ENCODE measurements around the gene GNG2. TPM values are rescaled to one million over a fixed set of nuclear protein-coding genes. Genes with fewer than 3 reads are reported as not detected.

The GNG2 gene
- total RNA-seq, 1 donor from 2014 or later, result 56.8 TPM

DNA sequence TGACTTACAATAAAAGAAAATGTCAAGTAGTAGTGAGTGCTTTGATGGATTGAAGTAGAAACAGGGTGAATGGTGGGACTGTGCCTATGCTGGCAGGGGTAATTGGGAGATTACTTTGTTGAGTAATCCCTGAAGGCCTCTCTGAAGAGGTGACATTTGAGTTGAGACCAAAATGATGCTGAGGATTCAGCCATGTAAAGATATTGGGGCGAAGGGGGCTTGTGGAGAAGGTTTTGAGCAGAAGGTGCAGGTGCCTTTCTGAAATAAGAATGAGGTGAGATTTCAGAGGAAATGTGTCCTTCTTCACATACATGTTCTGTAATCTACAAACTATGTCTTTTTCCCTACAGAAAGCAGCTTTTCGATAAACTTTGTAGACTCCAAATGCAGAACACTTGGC lies 8.0 kb downstream of the GNG2 start:
- Histone ChIP-seq H3F3A (ENCODE audit: low read depth) (no peaks in the 10 kb centered on the region), H3K36me3 (no peaks in the 10 kb centered on the region), H3K27ac (no peak overlapping the region), H3K9ac (no peak overlapping the region), H4K20me1 (ENCODE audit: low read depth) (peaks cover 25% of the 10 kb centered on the region), H3K27me3 (no peaks in the 10 kb centered on the region), H3K4me1 (peaks cover 23% of the 10 kb centered on the region), H3K4me2 (no peak overlapping the region), H2AFZ (replicated peaks) (no peak overlapping the region), H3K9me3 (ENCODE audit: low read depth) (no peaks in the 10 kb centered on the region), H3K4me3 (no peak overlapping the region), H3K79me2 (ENCODE audit: low read depth) (peaks cover 24% of the 10 kb centered on the region)
- no peak for DNase-seq (ENCODE audit: low spot score)
- Mint-ChIP-seq H3K36me3 (no peaks in the 10 kb centered on the region), H3K4me1 (peaks cover 33% of the 10 kb centered on the region), H3K9me3 (no peaks in the 10 kb centered on the region), H3K27me3 (ENCODE audit: insufficient read depth, low read depth) (no peaks in the 10 kb centered on the region), H3K27ac (no peak overlapping the region), H3K4me3 (no peak overlapping the region)
- TF ChIP-seq, protein P1, sequence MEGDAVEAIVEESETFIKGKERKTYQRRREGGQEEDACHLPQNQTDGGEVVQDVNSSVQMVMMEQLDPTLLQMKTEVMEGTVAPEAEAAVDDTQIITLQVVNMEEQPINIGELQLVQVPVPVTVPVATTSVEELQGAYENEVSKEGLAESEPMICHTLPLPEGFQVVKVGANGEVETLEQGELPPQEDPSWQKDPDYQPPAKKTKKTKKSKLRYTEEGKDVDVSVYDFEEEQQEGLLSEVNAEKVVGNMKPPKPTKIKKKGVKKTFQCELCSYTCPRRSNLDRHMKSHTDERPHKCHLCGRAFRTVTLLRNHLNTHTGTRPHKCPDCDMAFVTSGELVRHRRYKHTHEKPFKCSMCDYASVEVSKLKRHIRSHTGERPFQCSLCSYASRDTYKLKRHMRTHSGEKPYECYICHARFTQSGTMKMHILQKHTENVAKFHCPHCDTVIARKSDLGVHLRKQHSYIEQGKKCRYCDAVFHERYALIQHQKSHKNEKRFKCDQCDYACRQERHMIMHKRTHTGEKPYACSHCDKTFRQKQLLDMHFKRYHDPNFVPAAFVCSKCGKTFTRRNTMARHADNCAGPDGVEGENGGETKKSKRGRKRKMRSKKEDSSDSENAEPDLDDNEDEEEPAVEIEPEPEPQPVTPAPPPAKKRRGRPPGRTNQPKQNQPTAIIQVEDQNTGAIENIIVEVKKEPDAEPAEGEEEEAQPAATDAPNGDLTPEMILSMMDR (IDR thresholded peaks at IDR 0.05), result no peak

DNA sequence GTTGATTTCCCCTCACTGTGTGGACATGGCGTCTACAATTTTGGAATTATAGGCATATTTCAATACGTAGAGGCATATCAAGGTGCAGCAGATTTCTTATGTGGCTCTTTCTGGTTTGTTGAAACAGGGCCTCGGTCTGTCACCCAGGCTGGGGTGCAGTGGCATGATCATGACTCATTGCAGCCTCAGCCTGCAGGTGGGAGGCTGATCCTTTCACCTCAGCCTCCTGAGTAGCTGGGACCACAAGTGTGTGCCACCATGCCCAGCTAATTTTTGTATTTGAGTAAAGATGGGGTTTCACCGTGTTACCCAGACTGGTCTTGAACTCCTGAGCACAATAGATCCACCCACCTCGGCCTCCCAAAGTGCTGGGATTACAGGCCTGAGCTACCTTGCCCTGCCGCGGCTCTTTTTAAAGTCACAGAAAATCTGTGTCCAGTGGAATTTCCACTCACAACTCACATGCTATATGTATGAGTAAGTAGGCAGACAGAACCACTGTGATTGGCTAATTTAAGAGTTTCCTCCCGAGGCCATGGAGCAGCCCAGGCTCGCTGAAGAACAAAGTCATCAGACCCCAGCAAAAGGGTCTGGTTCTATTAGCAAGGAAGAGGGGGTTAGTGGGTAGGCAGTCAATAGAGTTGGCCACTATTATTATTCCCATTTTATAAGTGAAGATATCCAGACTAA lies 9.1 kb downstream of the GNG2 start:
- Histone ChIP-seq H3K9ac (no peak overlapping the region), H4K20me1 (ENCODE audit: low read depth) (peaks cover 21% of the 10 kb centered on the region), H3K4me3 (no peak overlapping the region), H3F3A (ENCODE audit: low read depth) (no peaks in the 10 kb centered on the region), H2AFZ (replicated peaks) (no peak overlapping the region), H3K27ac (no peak overlapping the region), H3K36me3 (no peaks in the 10 kb centered on the region), H3K9me3 (ENCODE audit: low read depth) (no peaks in the 10 kb centered on the region), H3K4me1 (peaks cover 18% of the 10 kb centered on the region), H3K4me2 (no peak overlapping the region), H3K27me3 (no peaks in the 10 kb centered on the region), H3K79me2 (ENCODE audit: low read depth) (peaks cover 13% of the 10 kb centered on the region)
- peaks cover 2% of the 10 kb centered on the region for H3K36me3 Mint-ChIP-seq
- no peak for DNase-seq (ENCODE audit: low spot score)
- H3K4me3 Mint-ChIP-seq, result no peak overlapping the region
- H3K27me3 Mint-ChIP-seq (ENCODE audit: insufficient read depth, low read depth), result no peaks in the 10 kb centered on the region
- H3K4me1 Mint-ChIP-seq, result peaks cover 31% of the 10 kb centered on the region
- H3K27ac Mint-ChIP-seq, result no peak overlapping the region
- H3K9me3 Mint-ChIP-seq, result no peaks in the 10 kb centered on the region
- TF ChIP-seq EZH2phosphoT487 (IDR thresholded peaks at IDR 0.05), result no peak
- TF ChIP-seq, protein P1 (IDR thresholded peaks at IDR 0.05), result no peak
- no peak for TF ChIP-seq EZH2 (IDR thresholded peaks at IDR 0.05)

DNA sequence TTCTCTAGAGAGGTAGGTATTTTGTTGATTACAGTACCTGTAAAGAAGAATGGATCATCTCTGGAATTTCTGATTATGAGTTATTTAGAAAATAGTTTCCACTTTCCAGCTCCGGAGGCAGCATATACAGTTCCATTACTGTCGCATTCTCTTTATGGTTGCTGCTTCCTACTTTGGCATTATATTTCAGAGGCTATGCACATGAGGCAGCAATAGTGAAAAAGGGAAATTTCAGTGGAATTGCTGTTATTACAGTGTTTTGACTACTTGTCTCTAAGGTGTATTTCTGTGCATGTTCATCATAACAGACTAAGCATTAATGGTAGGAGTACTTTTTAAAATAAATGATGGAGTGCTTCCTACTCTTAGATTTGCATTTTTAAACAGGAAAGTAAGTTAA lies 10.2 kb downstream of the GNG2 start:
- peaks cover 2% of the 10 kb centered on the region for H3K36me3 Mint-ChIP-seq
- peaks cover 8% of the 10 kb centered on the region for H3K79me2 ChIP-seq (ENCODE audit: low read depth)
- H3K4me2 ChIP-seq, result no peak overlapping the region
- no peak overlapping the region for H3K9ac ChIP-seq
- H3K27me3 ChIP-seq, result no peaks in the 10 kb centered on the region
- peaks cover 8% of the 10 kb centered on the region for H3K4me1 ChIP-seq
- H3K4me3 ChIP-seq, result no peak overlapping the region
- H3K36me3 ChIP-seq, result no peaks in the 10 kb centered on the region
- H3F3A ChIP-seq (ENCODE audit: low read depth), result no peaks in the 10 kb centered on the region
- no peak overlapping the region for H3K27ac Mint-ChIP-seq
- TF ChIP-seq EZH2phosphoT487 (IDR thresholded peaks at IDR 0.05), result no peak
- TF ChIP-seq EZH2 (IDR thresholded peaks at IDR 0.05), result no peak
- TF ChIP-seq, protein P1 (IDR thresholded peaks at IDR 0.05), result no peak
- H3K4me3 Mint-ChIP-seq, result no peak overlapping the region
- no peaks in the 10 kb centered on the region for H3K27me3 Mint-ChIP-seq (ENCODE audit: insufficient read depth, low read depth)
- peaks cover 23% of the 10 kb centered on the region for H3K4me1 Mint-ChIP-seq
- H2AFZ ChIP-seq (replicated peaks), result no peak overlapping the region
- no peak for DNase-seq (ENCODE audit: low spot score)
- H3K9me3 Mint-ChIP-seq, result no peaks in the 10 kb centered on the region
- no peaks in the 10 kb centered on the region for H3K9me3 ChIP-seq (ENCODE audit: low read depth)
- no peak overlapping the region for H3K27ac ChIP-seq
- peaks cover 16% of the 10 kb centered on the region for H4K20me1 ChIP-seq (ENCODE audit: low read depth)

All from neural progenitor cell (in vitro differentiated cells).